ENCODE measurements around the gene CASQ2.

The CASQ2 gene

DNA sequence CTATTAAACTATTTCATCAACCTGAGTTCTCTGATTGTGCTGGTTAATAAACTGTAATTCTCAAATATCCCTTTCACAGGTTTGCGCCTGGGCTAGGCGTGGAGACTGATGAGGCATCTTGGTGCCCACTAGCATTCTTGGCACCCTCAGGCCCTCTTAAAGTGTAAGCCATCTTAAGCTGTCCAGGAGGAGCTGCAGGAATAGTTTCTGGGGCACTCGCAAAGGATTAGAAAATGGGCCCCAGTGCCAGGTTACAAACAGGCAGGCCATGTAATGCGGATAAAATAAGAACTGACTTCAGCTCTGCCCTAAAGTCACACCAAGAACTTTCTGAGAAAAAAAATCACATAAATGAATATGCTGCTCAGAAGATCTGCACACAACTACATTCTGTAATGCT, 1.1 kb downstream of the CASQ2 start:
- no peaks in the 10 kb centered on the region for H3K4me1 ChIP-seq (ENCODE audit: control insufficient read depth in 1 of 2, insufficient read depth in 1 of 2, low read depth in 1 of 2, low read length in 1 of 2)
- H3K27me3 ChIP-seq: no peaks in the 10 kb centered on the region
- H3K36me3 ChIP-seq: no peaks in the 10 kb centered on the region
- no peak overlapping the region for H3K4me3 ChIP-seq (ENCODE audit: low read depth in 1 of 2, low read length in 1 of 2)
- no peak overlapping the region for H3K27ac ChIP-seq
- H3K9me3 ChIP-seq: no peaks in the 10 kb centered on the region
- TF ChIP-seq, protein P1, sequence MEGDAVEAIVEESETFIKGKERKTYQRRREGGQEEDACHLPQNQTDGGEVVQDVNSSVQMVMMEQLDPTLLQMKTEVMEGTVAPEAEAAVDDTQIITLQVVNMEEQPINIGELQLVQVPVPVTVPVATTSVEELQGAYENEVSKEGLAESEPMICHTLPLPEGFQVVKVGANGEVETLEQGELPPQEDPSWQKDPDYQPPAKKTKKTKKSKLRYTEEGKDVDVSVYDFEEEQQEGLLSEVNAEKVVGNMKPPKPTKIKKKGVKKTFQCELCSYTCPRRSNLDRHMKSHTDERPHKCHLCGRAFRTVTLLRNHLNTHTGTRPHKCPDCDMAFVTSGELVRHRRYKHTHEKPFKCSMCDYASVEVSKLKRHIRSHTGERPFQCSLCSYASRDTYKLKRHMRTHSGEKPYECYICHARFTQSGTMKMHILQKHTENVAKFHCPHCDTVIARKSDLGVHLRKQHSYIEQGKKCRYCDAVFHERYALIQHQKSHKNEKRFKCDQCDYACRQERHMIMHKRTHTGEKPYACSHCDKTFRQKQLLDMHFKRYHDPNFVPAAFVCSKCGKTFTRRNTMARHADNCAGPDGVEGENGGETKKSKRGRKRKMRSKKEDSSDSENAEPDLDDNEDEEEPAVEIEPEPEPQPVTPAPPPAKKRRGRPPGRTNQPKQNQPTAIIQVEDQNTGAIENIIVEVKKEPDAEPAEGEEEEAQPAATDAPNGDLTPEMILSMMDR (IDR thresholded peaks at IDR 0.05): no peak

DNA sequence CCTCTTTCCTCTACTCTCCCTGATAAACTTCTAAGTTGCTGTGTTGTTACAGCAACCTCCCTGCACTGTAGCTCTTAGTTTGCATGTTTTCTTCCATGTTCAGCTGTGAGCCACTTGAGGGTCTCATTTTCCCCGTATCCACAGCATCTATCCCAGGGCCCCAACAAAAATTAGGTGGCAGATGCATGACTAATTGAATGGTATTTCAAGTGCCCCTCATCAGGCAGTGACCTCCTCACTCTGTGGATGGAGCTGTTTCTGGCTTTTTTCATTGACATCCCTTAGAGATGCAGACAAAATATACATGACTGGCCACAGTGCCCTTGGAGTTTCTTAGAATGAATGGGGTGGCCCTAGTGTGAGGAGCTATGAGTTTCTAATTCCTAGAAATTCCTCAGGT, 3.4 kb downstream of the CASQ2 start:
- TF ChIP-seq, protein P1 (IDR thresholded peaks at IDR 0.05): no peak
- no peak overlapping the region for H3K27ac ChIP-seq
- no peaks in the 10 kb centered on the region for H3K4me1 ChIP-seq (ENCODE audit: control insufficient read depth in 1 of 2, insufficient read depth in 1 of 2, low read depth in 1 of 2, low read length in 1 of 2)
- H3K9me3 ChIP-seq: no peaks in the 10 kb centered on the region
- H3K4me3 ChIP-seq (ENCODE audit: low read depth in 1 of 2, low read length in 1 of 2): no peak overlapping the region
- H3K27me3 ChIP-seq: no peaks in the 10 kb centered on the region
- H3K36me3 ChIP-seq: no peaks in the 10 kb centered on the region

DNA sequence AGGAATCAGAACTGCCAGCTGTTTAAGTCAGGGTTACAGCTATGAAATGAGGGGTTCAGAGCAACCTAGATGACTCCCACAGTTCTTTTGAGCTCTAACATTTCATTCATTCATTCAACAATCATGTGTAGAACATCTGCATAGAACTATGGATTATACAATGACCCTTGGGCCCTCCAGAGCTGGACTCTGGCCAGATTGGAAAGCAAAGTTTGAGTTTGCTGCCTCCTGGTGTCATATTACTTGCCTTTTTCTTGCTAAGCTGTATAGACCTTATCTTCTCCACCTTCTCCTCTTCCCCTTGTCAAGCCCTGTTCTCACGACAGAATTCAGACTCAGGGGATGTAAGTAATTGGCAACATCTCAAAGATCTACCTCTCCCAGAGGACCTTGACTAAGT, 4.0 kb downstream of the CASQ2 start:
- TF ChIP-seq, protein P1 (IDR thresholded peaks at IDR 0.05): no peak
- no peaks in the 10 kb centered on the region for H3K9me3 ChIP-seq
- no peak overlapping the region for H3K4me3 ChIP-seq (ENCODE audit: low read depth in 1 of 2, low read length in 1 of 2)
- no peaks in the 10 kb centered on the region for H3K36me3 ChIP-seq
- no peaks in the 10 kb centered on the region for H3K4me1 ChIP-seq (ENCODE audit: control insufficient read depth in 1 of 2, insufficient read depth in 1 of 2, low read depth in 1 of 2, low read length in 1 of 2)
- no peaks in the 10 kb centered on the region for H3K27me3 ChIP-seq
- H3K27ac ChIP-seq: no peak overlapping the region

DNA sequence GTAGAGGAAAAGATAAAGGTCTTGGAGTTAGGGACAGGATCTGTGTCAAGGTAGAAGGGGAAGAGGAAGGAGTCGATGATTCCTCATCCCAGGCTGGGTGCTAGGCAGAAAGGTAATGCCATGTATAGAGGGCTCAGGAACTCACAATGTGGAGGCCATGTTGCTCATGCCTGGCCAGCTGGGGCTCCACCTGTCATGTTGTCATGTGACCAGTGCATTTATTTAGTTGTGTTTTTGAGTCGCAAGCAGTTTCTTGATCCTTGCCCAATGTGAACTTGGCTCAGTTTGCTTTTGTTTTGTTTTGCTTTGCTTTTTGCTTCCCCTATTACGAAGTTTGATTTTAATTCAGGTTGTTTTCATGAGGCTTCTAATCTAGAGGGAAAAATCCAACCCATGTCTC, 5.7 kb downstream of the CASQ2 start:
- H3K36me3 ChIP-seq: no peaks in the 10 kb centered on the region
- H3K4me3 ChIP-seq (ENCODE audit: low read depth in 1 of 2, low read length in 1 of 2): no peak overlapping the region
- TF ChIP-seq, protein P1 (IDR thresholded peaks at IDR 0.05): no peak
- no peaks in the 10 kb centered on the region for H3K4me1 ChIP-seq (ENCODE audit: control insufficient read depth in 1 of 2, insufficient read depth in 1 of 2, low read depth in 1 of 2, low read length in 1 of 2)
- no peaks in the 10 kb centered on the region for H3K27me3 ChIP-seq
- no peak overlapping the region for H3K27ac ChIP-seq
- H3K9me3 ChIP-seq: no peaks in the 10 kb centered on the region

DNA sequence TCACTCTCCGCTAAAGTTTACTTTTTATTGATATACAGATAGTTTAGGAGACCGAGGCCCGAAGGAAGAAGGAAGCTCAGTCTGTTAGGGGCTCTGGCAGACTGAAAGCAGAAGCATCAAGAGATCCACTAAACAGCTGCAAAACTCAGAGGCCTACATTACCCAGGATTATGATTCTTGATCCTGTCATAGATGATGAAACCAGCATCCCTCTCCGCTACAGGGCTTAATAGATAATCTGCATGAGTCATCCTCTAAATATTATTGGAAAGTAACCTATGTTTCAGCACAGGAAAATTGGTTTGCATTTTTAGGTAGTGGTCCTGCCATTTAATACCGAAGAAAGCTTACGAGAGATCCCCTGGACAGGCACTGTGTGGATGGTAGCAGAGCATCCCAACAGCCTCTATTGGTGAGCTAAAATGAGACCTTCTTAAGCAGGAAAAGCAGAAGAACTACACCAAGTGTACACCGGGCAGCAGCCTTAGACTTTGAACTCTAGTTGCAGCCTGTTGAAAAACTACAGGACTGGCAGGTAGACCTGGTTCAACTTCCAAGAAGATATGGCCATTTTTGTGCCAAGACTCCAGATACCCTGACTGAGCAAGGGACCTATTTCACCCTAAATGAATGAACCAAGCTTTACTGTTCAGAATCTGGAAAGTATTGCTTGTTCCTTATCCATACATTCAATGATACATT, 6.8 kb downstream of the CASQ2 start:
- H3K27ac ChIP-seq: no peak overlapping the region
- H3K36me3 ChIP-seq: no peaks in the 10 kb centered on the region
- no peaks in the 10 kb centered on the region for H3K27me3 ChIP-seq
- H3K9me3 ChIP-seq: no peaks in the 10 kb centered on the region
- no peaks in the 10 kb centered on the region for H3K4me1 ChIP-seq (ENCODE audit: control insufficient read depth in 1 of 2, insufficient read depth in 1 of 2, low read depth in 1 of 2, low read length in 1 of 2)
- H3K4me3 ChIP-seq (ENCODE audit: low read depth in 1 of 2, low read length in 1 of 2): no peak overlapping the region
- TF ChIP-seq, protein P1 (IDR thresholded peaks at IDR 0.05): no peak
